HCEC 1CT (cell line): ENCODE results near the gene OTX2.

Experiments used
- DNase-seq: peaks from one replicate; pipeline ENCODE4 v3.0.0-alpha.2; 2017

OTX2 gene

GRCh38 chr14:56810147-56810719 lies at the start of gene OTX2:
Gene OTX2, minus strand, starts transcription at chr14:56810479. Its CDS starts 5,023 bp downstream, at chr14:56805456.
- DNase-seq = no peak

GRCh38 chr14:56858422-56858821 lies 48.1 kb upstream of the OTX2 start:
- no peak for DNase-seq

DNA sequence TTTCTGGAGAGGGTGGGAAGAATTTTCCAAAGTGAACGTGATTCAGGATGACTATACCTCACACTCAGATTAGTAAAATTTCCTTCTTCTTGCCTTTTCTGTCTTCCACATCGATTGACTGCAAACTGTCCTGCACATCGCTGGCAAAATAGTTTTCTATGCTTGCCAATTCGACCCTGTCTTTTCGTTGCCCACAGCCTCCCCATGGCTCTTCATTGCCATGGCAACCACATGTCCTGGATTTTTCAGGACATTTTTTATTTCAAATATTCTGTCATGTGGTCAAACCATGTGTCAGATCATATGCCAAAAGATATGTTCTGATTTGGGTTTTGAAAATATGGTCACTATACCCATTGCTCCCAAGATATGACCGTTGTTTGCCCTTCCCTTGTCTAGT lies 46.9 kb upstream of the OTX2 start:
- DNase-seq = no peak

GRCh38 chr14:56855891-56856461 lies 45.7 kb upstream of the OTX2 start:
- DNase-seq = no peak

GRCh38 chr14:56854325-56854724 lies 44.0 kb upstream of the OTX2 start:
- no peak for DNase-seq

GRCh38 chr14:56846970-56847930 lies 37.0 kb upstream of the OTX2 start:
- DNase-seq = no peak

DNA sequence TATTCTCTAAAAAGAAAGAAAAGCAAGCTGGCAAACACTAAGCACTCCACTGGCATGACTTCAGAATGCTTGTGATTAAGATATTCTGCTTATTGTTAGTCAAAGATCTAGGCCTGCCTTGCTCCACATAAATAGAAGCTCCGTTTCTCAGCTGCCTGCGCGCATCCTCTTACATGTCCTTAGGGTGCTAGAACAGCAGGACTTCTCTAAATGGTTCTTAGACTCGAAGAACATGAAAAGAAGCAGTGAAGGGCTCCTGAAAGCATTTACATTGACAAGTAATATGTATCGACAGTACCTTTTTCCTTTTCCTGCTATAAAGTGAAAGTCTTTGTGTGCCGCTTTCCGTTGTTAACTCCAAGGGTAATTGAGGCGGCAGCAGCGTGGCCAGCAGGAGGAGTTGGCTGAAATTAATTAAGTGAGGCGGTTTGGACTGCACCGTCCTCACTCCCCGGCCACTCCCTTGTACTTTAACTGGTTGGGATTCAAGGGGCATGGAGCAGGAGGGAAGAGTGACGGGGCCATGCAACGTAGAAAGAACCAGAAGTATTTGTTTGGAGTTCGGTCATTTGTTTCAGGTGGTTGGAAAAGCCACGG lies 34.2 kb upstream of the OTX2 start:
- no peak for DNase-seq

DNA sequence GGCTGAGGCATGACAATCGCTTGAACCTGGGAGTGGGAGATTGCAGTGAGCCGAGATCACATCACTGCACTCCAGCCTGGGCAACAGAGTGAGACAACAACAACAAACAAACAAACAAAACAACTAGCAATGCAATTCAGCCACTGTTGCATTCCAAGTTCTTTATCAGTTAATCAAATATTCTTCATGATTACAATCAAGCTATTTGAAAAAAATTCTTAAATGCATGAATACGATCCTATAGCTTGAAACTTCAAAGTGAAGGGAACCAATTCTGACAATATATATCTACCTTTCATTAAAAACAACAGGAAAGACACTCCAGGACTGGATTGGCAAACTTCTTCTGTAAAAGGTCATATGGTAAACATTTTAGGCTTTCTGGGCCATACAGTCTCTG lies 31.3 kb upstream of the OTX2 start:
- DNase-seq = no peak

DNA sequence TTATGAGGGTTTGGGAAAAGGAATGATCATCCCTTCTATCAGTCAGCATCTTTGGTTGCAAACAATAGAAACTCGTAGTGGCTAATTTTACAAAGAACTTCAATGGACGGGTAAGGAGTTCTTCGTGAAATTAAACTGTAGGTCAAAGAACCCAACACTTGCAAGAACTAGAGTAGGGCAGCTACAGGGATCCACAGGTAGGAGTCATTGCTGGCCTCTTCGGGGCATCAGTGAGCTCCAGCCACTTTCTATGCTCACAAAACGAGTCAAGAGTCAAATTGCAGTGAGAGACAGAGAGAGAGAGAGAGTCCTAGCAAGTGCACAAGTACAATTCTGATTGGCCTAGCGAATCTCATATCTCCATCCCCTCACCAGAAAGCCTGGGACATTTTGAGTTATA lies 29.9 kb upstream of the OTX2 start:
- no peak for DNase-seq

GRCh38 chr14:56829151-56829550 lies 18.9 kb upstream of the OTX2 start:
- DNase-seq = no peak

DNA sequence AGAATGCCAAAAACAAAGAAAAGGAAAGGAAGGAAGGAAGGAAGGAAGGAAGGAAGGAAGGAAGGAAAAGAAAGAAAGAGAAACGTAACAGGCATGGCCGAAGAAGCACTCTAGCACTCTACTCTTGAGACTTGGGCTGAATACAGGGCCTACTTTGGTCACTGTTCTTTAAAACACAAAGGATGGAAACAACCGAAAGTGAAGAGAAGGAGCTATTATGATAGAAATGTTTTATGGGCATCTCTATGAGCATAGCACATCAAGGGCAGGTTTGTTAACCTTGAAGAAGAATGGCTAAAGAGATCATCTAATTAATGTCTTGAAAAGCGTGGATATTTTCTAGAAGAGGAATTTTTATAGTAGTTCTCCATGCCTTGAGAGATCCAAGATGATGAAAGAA lies 15.9 kb upstream of the OTX2 start:
- no peak for DNase-seq

GRCh38 chr14:56821805-56822610 lies 11.7 kb upstream of the OTX2 start:
- DNase-seq = no peak

GRCh38 chr14:56821177-56821576 lies 10.9 kb upstream of the OTX2 start:
- DNase-seq = no peak

GRCh38 chr14:56817396-56817921 lies 7.2 kb upstream of the OTX2 start:
- DNase-seq = no peak

- no peak for DNase-seq
These were observed 6.5 kb upstream of the OTX2 start for GRCh38 chr14:56816574-56817391.

- DNase-seq = no peak
These were observed 5.5 kb upstream of the OTX2 start for GRCh38 chr14:56815745-56816144.

DNA sequence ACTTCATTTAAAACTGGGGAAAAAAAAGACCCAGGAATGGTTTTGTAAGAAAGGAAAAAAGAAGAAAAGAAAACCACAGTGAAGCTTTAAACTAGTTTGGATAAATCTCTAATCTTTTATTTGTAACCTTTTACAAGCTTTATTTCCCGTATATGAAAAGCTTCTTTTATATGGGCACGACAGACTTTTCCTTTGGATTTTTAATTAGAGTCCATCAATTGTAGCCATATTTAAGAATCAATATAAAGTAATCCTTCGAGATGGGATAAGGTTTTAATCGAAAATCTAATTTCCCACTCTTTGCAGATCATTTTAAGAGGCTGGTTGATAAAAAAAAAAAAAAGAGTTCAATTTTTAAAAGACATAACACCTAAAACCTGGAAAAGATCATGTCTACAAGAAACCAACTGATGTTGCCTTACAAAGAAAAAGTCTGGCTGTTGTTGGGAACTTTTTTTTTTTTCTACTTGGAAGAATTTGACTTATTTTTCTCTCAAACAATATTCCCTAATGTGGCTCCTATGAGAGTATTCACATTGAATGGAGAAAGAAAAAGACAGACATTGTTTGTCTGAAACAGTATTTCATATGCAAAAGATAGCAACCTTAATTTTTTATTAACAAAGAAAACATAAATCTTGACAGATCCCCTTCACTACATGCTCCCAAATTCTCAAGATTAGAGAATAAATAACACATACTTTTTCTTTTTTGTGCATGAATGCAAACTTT lies 4.9 kb upstream of the OTX2 start:
- no peak for DNase-seq

DNA sequence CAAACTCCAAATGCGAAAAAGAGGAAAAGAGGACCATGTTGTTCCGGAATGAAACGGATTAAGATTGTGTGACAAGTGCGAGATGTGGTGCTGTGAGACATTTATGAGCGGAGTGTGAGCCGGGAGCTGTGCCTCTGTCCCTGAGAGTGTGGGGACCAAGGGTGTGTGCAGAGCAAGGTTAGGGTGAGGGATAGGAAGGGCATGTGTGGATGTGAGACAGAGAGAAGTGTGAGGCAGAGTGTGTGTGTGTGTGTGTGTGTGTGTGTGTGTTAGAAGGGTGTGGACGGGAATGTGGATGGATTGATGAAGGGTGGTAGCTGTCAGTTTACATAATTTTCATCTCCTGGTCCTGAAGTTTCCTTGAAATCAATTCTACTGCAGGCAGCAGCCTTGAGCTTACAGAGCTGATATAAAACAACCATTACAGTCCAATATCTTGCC lies 4.3 kb upstream of the OTX2 start:
- no peak for DNase-seq

- DNase-seq = no peak
These were observed 2.9 kb upstream of the OTX2 start for GRCh38 chr14:56813143-56813551.

- no peak for DNase-seq
These were observed 2.3 kb upstream of the OTX2 start for GRCh38 chr14:56812364-56813141.
